Epithelial cell of proximal tubule (primary cell): ENCODE data around the gene AFF3. TPM values are rescaled to one million over a fixed set of nuclear protein-coding genes. Genes with fewer than 3 reads are reported as not detected.

ENCODE experiments used
- DNase-seq: peaks from one replicate; pipeline ENCODE4 v3.0.0-alpha.2; 2011; ENCODE audit warnings: low read depth
- H3K4me3 ChIP-seq: 2 replicates; pipeline ENCODE4 v1.5.1; 2011; ENCODE audit warnings: low read depth, mild to moderate bottlenecking, low read length
- total RNA-seq: library from RNA; depleted of rRNA; stranded (reverse); fragments of >200 nt; gene quantifications from 2 replicates; pipeline ENCODE4 v1.2.3, GENCODE V29; 2015
- TF ChIP-seq, protein P1 (sequence below): conservative IDR thresholded peaks from 2 replicates; pipeline ENCODE4 v1.5.1; 2012; ENCODE audit warnings: low read depth, mild to moderate bottlenecking, low read length

Gene AFF3
- total RNA-seq, 1 donor from 2014 or later = 0.35 TPM

DNA sequence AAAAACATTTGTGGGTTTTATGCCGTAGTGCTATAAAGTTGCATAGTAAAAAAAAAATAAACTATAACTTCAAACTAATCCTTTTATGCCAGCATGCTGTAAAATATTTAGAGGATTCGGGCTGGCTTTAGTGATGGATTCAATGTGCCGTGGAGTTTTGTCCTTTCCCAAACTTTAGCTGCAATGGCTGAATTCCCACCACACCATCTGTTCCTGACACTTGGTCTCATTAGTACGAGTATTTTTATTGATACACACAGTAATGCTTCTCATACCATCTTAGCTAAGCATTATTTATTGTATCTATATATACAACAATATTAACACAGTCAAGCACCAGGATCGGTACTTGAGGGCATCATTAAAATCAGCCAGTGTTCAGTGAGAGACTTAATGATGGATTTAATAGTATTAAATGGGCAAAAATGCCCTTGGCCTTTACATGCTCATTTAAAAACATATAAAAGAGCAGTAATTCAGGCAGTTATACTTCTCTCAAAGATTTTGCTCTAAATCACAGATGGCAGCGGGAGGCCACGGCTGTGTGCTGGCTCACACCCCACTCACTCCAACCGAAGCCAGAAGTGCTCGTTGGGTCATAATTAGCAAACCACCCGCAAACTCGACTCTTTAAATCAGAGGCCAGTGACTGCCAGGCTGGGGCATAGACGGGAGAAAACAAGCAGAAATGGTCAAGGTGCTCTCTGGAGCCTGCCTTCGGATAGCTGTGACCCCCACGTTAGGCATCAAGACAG lies 355.6 kb downstream of the AFF3 start:
- TF ChIP-seq, protein P1, sequence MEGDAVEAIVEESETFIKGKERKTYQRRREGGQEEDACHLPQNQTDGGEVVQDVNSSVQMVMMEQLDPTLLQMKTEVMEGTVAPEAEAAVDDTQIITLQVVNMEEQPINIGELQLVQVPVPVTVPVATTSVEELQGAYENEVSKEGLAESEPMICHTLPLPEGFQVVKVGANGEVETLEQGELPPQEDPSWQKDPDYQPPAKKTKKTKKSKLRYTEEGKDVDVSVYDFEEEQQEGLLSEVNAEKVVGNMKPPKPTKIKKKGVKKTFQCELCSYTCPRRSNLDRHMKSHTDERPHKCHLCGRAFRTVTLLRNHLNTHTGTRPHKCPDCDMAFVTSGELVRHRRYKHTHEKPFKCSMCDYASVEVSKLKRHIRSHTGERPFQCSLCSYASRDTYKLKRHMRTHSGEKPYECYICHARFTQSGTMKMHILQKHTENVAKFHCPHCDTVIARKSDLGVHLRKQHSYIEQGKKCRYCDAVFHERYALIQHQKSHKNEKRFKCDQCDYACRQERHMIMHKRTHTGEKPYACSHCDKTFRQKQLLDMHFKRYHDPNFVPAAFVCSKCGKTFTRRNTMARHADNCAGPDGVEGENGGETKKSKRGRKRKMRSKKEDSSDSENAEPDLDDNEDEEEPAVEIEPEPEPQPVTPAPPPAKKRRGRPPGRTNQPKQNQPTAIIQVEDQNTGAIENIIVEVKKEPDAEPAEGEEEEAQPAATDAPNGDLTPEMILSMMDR = no peak
- no peak for DNase-seq
- no peak overlapping the region for H3K4me3 ChIP-seq

DNA sequence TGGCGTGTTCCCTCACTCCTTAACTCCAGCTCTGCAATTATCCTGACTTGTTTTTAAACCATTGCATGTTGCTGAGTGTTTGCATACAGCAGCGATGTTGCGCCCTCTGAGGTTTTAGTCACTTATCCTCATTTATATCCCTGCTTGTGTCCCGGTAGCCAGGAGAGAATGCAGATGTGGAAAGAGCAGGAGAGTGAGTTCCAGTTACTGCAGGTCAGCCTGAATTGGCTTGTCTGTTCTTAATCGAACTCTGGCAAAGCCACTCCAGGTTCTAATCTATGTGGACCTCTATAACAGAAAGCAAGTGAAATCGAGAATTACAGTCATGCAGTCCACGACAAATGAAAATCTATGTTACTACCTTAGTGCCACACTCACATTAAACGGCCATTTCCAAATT lies 357.4 kb downstream of the AFF3 start:
- no peak overlapping the region for H3K4me3 ChIP-seq
- TF ChIP-seq, protein P1 = no peak

DNA sequence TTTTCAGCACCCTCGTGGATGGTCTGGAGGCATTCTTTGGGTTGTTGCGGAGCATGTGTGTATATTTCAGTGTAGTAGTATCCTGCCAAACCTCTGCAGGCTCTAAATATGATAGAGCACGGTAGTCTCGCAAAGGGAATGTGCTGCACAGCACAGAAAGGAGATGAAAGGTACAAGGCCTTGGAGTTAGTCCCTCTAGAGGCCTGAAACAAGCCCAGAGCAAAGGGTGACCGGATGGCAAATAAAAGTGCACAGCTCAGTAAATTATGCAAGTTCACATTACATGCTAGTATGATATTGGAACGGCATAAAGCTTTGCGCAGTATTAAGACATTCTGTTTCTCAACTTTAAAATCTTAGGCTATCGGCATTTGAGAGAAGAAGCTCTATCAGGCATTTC lies 358.1 kb downstream of the AFF3 start:
- no peak overlapping the region for H3K4me3 ChIP-seq
- DNase-seq = no peak
- TF ChIP-seq, protein P1 = no peak

More for the DNA sequence above, 357.4 kb downstream of the AFF3 start:
- DNase-seq = no peak

DNA sequence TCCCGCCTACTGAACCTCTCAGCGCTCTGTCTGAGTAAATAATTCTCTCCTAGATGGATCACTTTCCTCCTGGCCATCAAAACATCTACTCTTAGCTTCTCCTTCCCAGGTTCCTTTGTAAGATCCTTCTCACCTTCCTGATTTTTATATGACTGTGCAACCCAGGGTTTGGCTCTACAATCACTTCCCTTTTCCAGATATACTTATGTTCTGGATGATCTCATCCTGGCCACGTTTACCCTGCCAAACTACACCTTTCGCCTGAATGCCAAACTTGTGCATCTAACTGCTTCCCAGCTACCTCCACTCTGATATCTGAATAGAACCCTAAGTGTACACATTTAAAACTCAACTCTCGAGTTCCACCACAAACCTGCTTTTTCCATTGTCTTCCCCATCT lies 362.1 kb downstream of the AFF3 start:
- DNase-seq = no peak
- TF ChIP-seq, protein P1 = no peak
- no peak overlapping the region for H3K4me3 ChIP-seq

DNA sequence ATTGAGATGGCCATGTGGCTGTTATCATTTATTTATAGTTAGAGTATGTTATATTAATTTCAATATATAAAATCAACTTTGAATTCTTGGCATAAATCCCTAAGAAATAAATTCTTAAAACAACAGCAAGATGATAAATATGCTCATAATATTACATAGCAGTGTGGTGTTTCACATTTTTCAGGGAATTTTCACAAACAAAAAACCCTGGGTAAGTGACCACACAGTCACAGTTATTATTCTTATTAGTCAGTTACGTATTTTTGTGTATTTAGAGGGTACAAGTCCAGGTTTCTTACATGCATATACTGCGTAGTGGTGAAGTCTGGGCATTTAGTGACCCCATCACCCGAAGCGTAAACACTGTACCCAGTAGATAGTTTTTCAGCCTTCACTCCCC lies 363.1 kb downstream of the AFF3 start:
- TF ChIP-seq, protein P1 = no peak
- DNase-seq = no peak

DNA sequence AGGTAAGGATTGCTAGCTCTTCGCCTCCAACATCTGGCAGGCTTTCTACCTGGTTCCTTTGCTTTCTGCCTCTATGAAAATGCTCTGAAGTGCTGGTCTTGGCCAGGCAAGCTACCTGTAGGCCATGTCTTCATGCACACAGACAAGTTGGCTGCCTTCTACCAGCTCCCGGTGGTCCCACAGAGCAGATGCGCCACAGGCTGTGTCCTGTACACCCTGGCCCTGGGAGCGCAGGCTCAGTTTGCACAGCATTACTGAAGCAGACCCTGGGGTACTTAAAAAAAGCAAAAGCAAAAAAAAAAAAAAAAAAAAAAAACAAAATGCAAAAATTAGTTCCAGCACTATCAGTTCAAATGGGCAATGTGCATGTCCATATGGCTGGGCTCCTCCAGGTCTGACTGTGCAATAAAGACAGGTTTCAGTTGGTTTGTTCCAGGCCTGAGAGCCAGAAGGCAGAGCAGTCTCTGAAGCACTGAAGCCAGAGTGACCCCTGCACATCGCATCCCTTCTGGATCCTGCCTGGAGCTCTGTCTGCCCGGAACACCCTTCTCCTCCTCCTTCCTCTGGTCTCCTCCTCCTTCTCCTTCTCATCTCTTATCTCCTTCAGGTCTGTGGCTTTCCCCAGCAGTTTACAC lies 364.6 kb downstream of the AFF3 start:
- TF ChIP-seq, protein P1 = no peak
- no peak for DNase-seq
- H3K4me3 ChIP-seq = no peak overlapping the region

More for the DNA sequence above, 363.1 kb downstream of the AFF3 start:
- no peak overlapping the region for H3K4me3 ChIP-seq
